Nucleus accumbens (tissue), 56 donors: ENCODE results near the gene MSANTD1.

Experiments
- DNase-seq, 56 donors: peaks; one replicate each; lab custom pipeline; 2025; lab: John Stamatoyannopoulos, UW

MSANTD1 gene

DNA sequence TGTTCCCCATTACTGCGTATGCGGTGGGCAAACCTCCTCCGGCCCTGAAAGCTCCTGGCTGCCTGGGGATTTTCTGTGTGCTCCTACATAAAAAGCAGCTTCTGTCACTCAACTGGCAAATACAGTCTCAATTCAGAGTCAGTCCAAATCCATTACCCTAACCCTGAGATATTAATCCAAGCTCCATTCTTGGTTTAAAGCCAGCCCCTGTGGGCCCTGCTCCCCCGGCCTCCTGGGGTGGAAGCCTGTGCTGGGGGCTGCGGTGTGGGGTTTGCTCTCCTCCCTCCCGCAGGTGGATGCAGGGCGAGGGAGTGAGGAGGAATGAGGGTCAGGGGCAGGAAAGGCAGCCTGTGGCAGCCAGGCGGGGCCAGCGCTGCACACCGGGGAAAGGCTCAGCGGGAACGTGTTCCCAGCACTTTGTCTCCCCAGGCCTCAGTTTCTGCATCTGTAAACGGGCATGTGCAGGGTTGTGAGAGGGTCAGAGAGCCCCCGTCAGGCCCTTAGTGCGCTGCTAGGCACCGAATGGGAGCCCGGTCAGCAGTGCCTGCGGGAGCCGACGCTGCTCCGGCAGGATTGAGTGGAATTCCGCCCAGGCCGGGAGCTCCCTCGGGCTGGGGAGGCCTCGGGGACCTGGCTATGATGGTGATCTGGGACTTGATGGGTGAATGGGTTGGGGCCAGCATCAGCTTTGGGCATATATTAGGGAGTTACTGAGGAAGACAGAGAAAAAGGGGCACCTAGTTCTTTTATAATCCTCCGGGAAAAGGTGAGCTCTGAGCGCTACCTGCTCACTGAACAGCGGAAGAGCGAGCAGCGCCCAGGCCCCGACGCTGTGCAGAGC is 37.6 kb downstream of the MSANTD1 start:
- DNase-seq: no peak

DNA sequence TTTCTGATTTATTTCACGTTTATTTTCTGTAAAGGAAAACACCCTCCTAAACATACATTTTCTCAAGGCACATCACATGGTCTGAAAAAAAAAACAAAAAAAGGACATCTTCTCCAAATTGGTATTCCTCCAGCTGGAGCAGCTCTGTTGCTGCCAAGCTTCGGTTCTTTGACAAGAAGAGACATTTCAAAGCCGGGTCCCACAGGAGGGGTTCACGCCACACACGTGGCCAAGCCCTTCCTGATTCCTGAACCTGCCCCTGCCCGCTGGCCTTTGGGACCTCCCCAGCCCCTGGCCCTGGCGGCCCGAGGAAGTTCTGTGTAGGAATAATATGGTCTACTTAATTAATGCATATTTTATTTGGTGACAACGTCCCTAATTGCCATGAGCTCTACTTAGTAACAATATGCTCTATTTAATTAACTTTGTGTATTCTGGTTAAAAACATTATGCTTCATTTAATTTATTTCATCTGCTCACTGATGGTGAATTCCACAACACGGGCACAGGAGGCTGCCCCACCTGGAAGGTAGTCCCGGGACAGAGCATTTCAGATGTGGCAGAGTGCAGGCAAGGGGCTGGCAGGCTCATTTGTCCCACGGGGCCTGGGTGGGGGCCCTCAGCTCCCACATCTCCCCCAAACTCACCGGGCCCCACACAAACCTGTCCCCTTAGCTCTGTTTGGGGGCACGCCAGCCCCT is 38.5 kb downstream of the MSANTD1 start:
- DNase-seq: no peak

DNA sequence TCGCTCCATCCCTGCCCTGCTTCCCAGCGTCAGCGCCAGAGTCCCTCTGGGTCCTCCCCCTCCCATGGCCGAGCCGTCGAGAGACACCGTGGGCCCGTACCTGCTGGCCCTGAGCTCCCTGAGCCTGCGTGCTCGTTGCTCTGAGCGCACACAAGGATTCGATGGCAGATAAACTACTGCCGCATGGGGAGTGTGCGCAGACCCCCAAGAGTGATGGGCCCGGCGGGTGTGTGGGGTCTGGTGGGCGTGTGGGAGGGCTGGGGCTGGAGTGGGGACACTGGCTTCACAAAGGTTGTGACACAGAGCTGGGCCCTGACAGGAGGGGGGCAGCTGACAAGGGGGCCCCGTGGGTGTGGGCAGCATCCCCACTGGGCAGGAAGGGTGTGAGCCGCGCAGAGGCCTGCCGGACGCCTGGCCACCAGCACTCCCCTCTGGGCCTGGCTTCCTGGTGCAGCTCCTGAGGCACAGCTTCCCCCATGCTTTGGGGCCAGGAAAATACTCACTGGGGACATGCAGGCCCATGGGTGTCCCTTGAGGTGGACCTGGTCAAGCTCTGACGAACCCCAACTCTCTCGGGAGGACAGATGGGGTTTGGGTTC is 39.1 kb downstream of the MSANTD1 start:
- DNase-seq: no peak

DNA sequence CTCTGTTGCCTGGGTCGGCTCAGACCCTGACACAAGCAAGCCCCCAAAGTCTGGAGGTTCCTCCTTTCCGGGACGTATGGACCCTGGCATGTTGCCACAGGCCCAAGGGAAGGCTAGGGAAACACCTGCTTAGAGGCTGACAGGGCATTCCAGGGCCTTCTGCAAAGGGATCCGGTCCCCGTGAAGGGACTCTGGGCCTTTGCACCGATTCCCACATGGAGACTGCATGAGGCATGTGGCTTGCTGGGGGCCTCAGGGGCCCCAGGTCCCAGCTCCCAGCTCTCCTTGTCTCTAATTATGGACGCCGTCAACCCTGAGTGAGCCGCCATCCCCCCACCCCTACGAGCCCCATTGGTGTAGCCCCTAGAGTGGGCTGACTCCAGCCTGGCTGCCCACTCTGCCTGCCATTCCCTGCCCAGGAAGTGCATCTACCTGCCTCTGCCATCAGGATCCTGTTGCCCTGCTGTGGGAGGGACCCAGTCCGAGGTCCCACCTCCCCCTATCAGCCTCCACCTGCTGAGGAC is 39.7 kb downstream of the MSANTD1 start:
- DNase-seq: no peak

DNA sequence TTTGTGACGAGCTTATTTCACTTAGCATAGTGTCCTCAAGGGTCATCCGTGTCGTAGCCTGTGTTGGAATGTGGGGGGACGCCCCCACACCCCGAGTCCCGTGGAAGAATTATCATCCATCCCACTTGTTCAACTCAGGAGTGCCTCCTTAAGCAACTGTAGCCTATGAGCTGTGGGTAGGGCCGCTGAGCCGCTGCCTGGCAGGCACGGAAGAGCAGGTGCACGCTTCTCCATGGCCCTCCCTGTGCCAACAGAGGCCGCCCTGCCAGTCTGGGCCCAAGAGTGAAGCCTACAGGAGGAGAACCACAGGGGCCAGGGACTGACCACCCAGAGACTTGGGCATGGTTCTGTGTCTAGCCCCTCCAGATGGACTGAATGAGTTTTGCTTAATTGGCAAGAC is 41.5 kb downstream of the MSANTD1 start:
- DNase-seq: no peak

DNA sequence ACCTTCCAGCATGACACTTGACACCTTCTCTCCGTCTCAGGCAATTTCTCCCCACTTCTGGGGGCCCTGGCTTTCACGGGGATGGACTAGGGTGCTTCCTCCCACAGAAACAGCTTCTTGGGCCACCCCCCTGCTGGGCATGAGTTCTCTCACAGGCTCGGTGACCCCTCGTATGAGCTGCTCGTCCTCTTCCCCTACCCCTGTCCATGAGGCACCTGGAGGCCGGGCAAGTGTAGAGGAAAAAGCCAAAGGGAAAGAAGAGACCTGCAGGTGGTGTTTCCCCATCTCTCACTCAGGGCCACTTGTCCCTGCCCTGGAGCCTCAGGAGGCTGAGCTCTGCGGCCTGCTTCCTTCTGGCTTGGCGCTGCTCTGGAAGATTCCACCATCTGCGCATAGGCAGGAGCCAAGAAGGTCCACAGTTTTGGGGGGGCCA is 41.9 kb downstream of the MSANTD1 start:
- DNase-seq: no peak

DNA sequence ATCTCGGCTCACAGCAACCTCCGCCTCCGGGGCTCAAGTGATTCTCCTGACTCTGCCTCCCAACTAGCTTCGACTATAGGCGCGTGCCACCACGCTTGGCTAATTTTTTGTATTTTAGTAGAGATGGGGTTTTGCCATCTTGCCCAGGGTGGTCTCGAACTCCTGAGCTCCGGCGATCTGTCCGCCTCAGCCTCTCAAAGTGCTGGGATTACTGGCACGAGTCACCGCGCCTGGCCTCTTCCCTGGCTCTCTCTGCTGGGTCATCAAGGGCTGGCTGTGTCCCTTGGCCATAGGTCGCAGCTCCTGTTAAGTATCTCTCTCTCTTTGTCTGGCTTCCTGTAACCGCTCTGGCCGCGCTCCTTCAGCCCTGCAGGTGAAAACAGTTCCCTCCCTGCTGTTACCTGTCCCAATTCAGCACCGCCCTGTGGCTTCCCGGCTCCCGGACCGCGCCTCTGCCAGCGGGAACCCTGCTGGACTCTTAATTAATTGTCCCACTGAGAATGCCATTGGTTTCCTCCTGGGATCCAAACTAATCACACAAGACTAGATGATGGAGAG is 42.5 kb downstream of the MSANTD1 start:
- no peak for DNase-seq

DNA sequence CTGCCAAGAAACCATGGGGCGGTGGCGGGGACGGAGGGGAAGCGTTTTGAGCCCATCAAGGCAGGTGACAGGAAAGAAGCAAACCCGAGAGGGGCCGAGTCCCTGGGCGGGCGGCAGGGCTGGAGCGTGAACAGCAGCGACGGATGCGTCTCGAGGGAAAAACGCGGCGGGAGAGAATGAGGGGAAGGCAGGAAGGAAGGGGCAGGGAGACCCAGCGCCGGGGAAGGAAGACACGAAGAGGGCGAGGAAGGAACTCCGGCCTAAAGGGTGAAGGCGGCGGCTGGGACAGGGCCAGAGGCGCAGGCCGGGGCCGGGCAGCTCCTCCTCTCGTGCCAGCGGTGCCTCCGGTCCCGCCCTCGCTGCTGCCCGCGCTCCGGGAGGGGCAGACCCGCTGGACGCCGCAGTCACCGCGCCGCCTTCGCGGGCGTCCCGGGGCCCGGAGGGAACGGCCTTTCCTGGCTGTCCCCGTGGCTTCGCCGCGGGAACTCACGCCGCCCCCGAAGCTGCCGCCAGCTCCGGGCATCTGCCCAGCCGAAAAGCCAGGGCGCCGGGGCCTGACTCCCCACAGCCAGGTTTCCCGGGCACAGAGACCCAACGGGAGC is 43.1 kb downstream of the MSANTD1 start:
- DNase-seq: peak in 23 of 56 donors; percentile 59 to 75 (median 69)

DNA sequence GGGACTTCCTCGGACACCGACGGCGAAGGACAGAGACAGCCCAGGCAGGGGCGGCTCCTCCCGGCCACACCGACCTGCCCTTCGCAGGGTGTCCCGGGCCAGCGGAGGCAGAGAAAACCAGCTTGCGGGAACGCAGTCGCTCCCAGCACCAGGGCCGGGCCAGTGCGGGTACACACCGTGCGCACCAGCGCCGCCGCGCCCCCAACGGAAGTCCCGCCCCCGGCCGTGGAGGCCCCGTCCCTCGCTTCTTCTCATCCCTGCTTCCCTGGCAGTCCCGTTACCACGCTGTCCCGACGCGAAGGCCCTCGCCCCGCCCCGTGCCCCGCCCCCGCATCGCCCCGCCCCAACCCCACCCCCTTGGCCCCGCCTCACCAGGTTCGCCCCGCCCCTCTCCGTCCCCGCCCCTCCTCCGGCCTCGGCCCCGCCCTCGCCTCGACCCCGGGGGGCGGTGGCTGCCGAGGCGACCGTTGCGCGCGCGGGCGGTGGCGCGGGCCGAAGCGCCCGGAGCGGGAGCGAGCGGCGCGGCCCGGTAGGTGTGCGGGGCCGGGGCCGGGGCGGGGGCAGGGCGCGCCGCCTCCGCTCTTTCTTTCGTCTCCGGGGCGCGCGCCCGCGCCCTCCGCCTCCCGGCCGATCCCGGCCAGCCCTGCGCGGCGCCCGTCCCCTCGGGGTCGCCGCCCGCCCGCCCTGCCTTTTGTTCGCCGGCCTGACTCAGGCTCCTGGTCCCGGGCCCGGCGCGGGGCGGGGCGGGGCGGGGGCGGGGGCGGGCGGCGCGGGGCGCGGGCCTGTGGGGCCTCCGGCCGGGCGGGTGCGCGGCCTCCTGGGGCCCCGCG is 43.8 kb downstream of the MSANTD1 start, which contains the start of gene RGS12:
TSS of gene RGS12 (plus strand) at position 451 of the 830 bp plus-strand sequence. CDS start 23,150 bp downstream, outside the sequence.
- peak; percentile 54 to 97 (median 94) for DNase-seq

DNA sequence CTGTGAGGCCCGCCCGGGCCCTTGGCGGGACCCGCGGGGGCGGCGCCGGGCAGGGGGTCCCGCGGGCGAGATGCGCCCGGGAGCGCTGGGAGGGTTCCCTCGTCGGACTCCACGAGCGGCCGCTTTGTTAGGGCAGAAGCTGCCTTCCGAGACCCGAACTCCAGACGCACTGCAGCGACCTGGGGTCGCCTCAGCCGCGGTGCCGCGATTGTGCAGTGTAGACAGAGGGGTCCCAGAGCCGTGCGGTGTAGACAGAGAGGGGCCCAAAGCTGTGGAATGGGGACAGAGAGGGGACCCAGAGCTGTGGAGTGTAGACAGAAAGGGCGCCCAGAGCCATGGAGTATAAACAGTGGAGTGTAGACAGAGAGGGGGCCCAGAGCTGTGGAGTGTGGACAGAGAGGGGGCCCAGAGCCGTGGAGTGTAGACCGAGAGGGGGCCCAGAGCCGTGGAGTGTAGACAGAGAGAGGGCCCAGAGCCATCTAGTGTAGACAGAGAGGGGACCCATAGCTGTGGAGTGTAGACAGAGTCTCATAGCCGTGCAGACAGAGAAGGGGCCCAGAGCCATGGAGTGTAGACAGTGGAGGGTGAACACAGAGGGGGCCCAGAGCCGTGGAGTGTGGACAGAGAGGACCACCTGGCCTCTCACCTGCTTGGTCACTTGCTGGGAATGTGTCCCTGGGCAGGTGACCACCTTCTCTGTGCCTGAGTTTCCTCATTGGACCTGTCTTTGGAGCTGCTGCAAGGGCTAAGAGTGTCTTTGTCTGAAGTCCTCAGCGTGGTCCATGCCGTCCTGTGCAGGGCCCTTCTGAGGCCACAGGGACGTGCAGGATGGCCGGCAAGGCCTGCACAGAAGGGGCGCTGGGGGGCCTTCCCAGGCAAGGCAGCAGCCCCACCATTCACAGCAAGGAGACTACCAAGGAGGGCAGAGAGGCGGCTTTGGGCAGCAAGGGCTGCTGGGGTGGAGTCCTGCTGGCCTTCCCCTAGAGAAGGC is 44.7 kb downstream of the MSANTD1 start:
- DNase-seq: peak in 1 of 56 donors; percentile 51

DNA sequence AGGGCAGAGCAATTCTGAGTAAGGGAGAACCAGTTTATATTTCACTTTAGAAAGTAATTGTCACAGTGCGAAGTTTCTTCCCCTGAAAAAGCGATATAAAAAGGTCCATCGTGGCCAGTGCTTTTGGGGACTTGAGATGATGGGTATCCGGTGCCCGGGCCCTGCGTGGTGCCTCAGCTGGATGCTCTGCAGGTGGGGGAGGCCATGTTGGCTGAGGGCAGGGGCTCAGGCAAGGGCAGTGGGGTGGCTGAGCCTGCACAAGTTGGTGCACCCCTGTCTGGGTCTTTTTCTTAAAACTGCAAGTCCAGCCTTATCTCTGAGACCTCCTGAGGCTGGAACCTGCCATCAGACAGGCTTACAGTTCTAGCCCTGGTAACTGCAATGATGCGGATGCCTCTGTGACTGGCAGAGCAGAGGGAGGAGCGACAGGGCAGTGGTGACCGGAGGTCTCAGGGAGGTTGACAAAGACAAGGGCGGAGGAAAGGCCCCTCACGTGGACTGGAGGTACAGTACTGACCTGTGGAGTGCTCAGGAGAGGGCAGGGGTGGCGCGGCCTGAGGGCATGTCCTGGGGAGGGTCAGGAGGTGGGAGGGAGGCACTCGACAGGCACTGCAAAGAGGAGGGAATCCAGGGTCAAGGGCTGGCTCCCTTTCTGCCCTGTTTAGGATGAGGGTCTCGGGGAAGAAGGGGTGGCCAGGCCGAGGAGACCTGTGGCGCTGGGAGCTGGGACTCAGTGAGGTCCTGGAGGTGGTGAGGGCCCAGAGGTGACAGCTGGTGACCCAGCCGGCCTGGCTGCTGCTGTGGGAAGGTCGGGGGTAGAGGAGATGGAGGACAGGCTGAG is 45.7 kb downstream of the MSANTD1 start:
- no peak for DNase-seq

DNA sequence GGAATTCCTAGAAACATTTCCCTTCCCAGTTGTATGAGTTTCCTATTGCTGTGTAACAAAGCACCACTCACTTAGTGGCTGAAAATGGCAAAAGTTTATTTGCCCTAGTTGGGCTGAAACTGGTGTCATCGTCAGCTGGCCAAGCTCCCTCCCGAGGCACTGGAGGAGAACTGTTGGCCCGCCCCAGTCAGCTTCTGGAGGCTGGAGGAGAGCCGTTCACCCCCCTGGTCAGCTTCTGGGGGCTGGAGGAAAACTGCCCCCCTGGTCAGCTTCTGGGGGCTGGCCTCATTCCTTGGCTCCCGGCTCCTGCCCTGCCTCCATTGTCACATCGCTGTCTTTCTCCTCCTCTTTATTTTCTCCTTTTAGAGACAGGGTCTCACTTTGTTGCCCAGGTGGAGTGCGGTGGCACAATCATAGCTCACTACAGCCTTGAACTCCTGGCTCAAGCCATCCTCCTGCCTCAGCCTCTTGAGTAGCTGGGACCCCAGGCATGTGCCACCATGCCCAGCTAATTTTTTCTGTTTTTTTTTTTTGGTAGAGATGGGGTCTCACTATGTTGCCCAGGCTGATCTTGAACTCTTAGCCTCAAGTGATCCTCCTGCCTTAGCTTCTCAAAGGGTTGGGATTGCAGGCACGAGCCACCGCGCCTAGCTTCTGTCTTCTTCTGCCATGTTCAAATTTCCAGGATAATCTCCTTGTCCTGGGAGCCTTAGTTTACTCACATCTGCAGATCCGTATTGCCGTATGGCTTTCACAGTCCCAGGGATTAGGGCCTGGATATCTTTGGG is 47.1 kb downstream of the MSANTD1 start:
- DNase-seq: no peak

DNA sequence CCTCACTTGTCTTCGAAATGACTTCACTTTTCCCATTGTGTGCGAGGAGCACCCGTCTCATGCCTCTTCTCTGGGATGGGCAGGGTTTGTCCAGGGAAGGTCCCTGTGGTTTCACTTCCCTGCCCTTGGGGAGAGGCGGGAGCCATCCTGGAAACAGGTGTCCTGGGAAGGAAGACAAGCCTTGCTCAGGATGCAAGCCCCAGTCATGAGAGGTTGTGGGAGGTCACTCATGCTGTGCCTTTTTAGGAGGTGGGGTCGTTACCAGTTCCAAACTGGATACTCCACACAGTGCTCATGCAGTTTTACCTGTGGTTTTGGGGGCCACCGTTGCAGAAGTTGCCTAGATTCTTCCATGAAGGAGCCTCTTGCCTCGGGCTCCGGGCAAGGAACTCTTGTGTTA is 47.7 kb downstream of the MSANTD1 start:
- no peak for DNase-seq

DNA sequence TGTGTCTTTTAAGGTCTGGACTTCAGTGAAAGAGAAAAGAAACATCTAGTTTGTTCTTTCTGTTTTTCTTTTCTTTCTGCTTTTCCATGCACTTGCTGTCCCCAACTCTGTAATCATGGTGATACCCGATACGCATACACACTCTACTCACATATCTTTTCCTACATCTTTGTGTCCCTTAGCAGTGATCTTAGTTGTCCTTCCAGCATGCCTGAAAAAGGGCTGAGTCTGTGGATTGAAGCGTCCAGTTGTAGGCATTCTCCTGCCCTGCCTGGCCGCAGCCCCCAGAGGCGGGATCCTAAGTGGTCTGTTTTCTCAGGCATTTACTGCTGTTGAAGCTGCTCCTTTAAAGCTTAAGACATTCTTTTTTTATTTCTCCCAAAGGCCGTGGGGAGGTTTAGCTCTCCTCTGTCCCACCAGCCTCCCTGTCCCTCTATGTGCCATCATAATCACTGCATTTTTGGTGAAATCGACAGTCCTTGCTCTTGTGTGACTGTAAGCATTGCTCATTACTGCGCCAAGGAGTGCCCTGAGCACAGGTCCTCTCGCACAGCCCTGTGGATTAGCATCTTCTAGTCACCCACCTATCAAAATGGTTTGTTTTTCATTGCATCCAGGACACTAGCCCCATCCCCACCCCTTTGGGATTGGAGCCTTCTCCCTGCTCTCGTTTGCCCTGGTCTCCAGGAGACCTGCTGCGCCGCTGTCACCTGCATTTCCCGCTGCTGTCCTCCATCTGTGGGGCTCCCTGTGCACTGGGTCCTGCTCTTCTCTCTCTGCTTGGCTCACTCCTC is 48.3 kb downstream of the MSANTD1 start:
- no peak for DNase-seq

DNA sequence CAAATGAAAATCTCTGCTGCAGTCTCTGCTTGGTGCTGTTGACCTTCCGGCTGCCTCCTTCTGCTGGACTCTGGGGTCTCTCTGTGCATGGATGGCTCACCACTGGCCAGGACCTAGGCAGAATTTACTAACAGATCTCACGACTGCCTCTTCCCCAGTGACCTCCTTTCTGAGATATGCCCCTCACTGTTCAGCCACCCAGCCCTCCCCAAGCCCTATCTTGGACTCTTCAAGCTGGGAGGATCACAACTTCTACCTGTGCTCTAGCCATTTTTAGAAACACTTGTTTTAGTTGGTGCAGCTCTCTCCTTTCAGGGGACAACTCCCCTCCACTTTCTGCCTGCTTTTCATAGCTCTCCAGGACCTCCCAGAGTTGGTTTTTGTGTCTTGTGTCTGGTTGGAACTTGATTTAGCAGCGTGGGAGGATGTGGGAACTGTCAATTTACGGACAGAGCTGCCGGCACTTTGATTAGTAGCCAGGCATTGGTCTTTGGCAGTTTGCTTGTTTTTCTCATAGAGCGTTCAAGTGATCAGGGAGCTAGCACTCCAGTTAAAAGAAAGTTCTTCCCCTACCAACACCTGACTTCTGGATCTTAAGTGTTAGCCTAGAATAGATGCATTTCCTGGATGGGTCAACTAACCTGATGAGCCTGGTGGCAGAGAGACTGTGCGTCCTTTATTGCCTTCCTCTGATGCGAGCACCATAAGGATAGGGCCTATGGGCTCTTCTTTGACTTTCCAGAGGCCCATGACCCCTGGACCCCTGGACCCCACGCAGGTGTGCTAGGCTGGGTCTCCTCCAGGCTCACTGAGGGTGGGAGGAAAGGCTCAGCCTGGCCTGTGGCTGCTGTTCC is 50.4 kb downstream of the MSANTD1 start:
- DNase-seq: no peak
